Measurements from ENCODE around the gene CLEC19A.

DNA sequence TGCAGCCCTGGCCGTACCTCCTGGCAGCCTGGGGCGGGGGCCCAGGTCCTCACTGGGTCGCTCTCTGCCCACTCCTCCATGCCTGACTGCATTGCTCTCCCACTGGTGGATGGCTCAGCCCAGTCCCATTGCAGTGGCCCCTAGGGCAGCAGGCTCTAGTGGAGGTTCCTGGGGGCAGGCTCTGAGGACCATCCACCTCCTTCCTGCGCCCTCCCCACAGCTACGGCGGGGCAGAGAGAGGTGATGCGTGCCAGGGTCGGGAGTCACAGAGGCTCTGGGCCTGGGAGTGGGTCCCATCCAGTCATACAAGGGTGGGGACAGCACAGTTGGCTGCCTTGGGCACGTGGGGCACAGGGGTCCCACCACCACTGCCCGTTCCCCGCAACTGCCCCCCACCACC is 44.0 kb upstream of the CLEC19A start:
- TF ChIP-seq, protein P1, sequence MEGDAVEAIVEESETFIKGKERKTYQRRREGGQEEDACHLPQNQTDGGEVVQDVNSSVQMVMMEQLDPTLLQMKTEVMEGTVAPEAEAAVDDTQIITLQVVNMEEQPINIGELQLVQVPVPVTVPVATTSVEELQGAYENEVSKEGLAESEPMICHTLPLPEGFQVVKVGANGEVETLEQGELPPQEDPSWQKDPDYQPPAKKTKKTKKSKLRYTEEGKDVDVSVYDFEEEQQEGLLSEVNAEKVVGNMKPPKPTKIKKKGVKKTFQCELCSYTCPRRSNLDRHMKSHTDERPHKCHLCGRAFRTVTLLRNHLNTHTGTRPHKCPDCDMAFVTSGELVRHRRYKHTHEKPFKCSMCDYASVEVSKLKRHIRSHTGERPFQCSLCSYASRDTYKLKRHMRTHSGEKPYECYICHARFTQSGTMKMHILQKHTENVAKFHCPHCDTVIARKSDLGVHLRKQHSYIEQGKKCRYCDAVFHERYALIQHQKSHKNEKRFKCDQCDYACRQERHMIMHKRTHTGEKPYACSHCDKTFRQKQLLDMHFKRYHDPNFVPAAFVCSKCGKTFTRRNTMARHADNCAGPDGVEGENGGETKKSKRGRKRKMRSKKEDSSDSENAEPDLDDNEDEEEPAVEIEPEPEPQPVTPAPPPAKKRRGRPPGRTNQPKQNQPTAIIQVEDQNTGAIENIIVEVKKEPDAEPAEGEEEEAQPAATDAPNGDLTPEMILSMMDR (IDR thresholded peaks at IDR 0.05): no peak
- no peak for TF ChIP-seq EZH2 (IDR thresholded peaks at IDR 0.05)
